ENCODE data around the gene SLC4A1.

DNA sequence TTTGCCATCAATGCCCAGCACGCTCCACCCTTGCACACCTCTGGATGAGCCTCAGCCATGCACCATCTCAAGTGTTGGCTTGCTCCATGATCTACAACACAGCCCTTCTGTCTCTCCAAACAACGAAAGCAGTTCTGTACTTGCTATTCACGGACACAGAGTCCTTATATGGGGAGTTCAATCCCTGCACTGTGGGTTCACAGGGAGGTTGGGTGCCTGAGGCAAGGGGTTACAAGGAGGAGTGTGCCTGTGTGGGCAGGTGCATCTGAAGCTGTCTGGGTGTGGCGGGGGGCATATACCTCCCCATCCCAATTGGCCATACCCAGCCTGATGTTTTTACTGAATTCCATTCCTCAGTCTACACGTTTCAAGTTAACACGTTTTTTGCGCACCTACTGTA, 46.1 kb upstream of the SLC4A1 start:
- TF ChIP-seq, protein P1, sequence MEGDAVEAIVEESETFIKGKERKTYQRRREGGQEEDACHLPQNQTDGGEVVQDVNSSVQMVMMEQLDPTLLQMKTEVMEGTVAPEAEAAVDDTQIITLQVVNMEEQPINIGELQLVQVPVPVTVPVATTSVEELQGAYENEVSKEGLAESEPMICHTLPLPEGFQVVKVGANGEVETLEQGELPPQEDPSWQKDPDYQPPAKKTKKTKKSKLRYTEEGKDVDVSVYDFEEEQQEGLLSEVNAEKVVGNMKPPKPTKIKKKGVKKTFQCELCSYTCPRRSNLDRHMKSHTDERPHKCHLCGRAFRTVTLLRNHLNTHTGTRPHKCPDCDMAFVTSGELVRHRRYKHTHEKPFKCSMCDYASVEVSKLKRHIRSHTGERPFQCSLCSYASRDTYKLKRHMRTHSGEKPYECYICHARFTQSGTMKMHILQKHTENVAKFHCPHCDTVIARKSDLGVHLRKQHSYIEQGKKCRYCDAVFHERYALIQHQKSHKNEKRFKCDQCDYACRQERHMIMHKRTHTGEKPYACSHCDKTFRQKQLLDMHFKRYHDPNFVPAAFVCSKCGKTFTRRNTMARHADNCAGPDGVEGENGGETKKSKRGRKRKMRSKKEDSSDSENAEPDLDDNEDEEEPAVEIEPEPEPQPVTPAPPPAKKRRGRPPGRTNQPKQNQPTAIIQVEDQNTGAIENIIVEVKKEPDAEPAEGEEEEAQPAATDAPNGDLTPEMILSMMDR (IDR thresholded peaks at IDR 0.05): no peak
- TF ChIP-seq POLR2A (IDR thresholded peaks at IDR 0.05) (no peak), EP300 (IDR thresholded peaks at IDR 0.05) (no peak), POLR2AphosphoS5 (IDR thresholded peaks at IDR 0.05) (no peak)

Measured in upper lobe of left lung (tissue), 4 donors.